Neural progenitor cell (in vitro differentiated cells): ENCODE measurements around the gene ZNF232.

ENCODE experiments used
- CTCF ChIP-seq: fragments of 200-600 bp; sonication (generic); IDR thresholded peaks from 2 replicates; pipeline ENCODE4 v1.5.1; 2017; ENCODE audit warnings: antibody characterized with exemption, mild to moderate bottlenecking
- EZH2phosphoT487 ChIP-seq: fragments of 200-600 bp; sonication (generic); IDR thresholded peaks from 2 replicates; pipeline ENCODE4 v1.6.1; 2017; ENCODE audit warnings: antibody characterized with exemption

GRCh38 chr17:5096731-5097100, 15.0 kb downstream of the ZNF232 start:
- TF ChIP-seq CTCF = no peak
- TF ChIP-seq EZH2phosphoT487 = no peak
